Adipose tissue (tissue), 3 donors: ENCODE data around the gene TMCC1. TPM values are rescaled to one million over a fixed set of nuclear protein-coding genes. Genes with fewer than 3 reads are reported as not detected.
"Not testable (repeated sequence)": the region's sequence is repeated elsewhere in the genome, so short reads cannot be mapped to it uniquely, and the experiment has no call there.

Experiments
- H3K27ac ChIP-seq: one replicate; pipeline ENCODE4 v1.5.1; 2013; ENCODE audit warnings: low read depth, low read length
- WGBS, 3 donors: extraction: QIAGEN DNeasy Blood & Tissue Kit; methylation state at CpG; one replicate each; pipeline ENCODE4 v1.1.7; 2013; 5-methylcytosine and 5-hydroxymethylcytosine counted together
- polyA plus RNA-seq, 3 donors: library from polyadenylated mRNA; stranded (reverse); fragments of 200-250 nt; gene quantifications; one replicate each; pipeline ENCODE4 v1.2.3, GENCODE V29; 2013
- donor health status: healthy with polysubstance abuse.
- donor health status: Bipolar disorder and iron deficiency.
- donor health status: healthy.

Gene TMCC1
- polyA plus RNA-seq, 3 donors, result 5.3 to 11.0 (median 9.2) TPM

- WGBS, 3 donors, result 89 to 98% (median 92%) methylated on average over 9 of the region's 9 CpGs
- H3K27ac ChIP-seq, result not testable (repeated sequence)
Measured at GRCh38 chr3:129674798-129675123, 218.8 kb downstream of the TMCC1 start.

- no peak overlapping the region for H3K27ac ChIP-seq
- 59 to 69% (median 65%) methylated on average over 5 of the region's 5 CpGs for WGBS, 3 donors
Measured at GRCh38 chr3:129673897-129674797, 219.4 kb downstream of the TMCC1 start.

GRCh38 chr3:129673012-129673411, 220.5 kb downstream of the TMCC1 start:
- no peak overlapping the region for H3K27ac ChIP-seq
- 23 to 28% (median 24%) methylated on average over 2 of the region's 2 CpGs for WGBS, 3 donors

- whole genome bisulfite sequencing, 3 donors, result 88 to 100% (median 98%) methylated on average over 1 of the region's 1 CpG
- no peak overlapping the region for H3K27ac ChIP-seq
Measured at GRCh38 chr3:129672412-129672811, 221.1 kb downstream of the TMCC1 start.

GRCh38 chr3:129665024-129665768, 228.3 kb downstream of the TMCC1 start:
- 95 to 97% (median 97%) methylated on average over 3 of the region's 3 CpGs for WGBS, 3 donors
- H3K27ac ChIP-seq, result no peak overlapping the region

GRCh38 chr3:129663930-129664646, 229.4 kb downstream of the TMCC1 start:
- 81 to 93% (median 87%) methylated on average over 6 of the region's 6 CpGs for WGBS, 3 donors
- no peak overlapping the region for H3K27ac ChIP-seq

GRCh38 chr3:129663045-129663446, 230.5 kb downstream of the TMCC1 start:
- WGBS, 3 donors, result 75 to 90% (median 80%) methylated on average over 1 of the region's 1 CpG
- no peak overlapping the region for H3K27ac ChIP-seq

GRCh38 chr3:129662191-129662608, 231.3 kb downstream of the TMCC1 start:
- H3K27ac ChIP-seq, result no peak overlapping the region
- WGBS, 3 donors, result 81 to 94% (median 92%) methylated on average over 4 of the region's 4 CpGs

GRCh38 chr3:129661766-129662165, 231.7 kb downstream of the TMCC1 start:
- WGBS, 3 donors, result 58 to 86% (median 84%) methylated on average over 1 of the region's 1 CpG
- H3K27ac ChIP-seq, result no peak overlapping the region

- WGBS, 3 donors, result 45 to 56% (median 51%) methylated on average over 4 of the region's 4 CpGs
- H3K27ac ChIP-seq, result no peak overlapping the region
Measured at GRCh38 chr3:129658110-129658843, 235.2 kb downstream of the TMCC1 start.

- no peak overlapping the region for H3K27ac ChIP-seq
- WGBS, 3 donors, result 61 to 77% (median 75%) methylated on average over 2 of the region's 2 CpGs
Measured at GRCh38 chr3:129657261-129658046, 236.1 kb downstream of the TMCC1 start.

GRCh38 chr3:129656659-129657247, 236.8 kb downstream of the TMCC1 start:
- H3K27ac ChIP-seq, result no peak overlapping the region
- 74 to 82% (median 79%) methylated on average over 5 of the region's 5 CpGs for WGBS, 3 donors

- WGBS, 3 donors, result 73 to 95% (median 88%) methylated on average over 4 of the region's 4 CpGs
Measured at GRCh38 chr3:129655291-129655700, 238.2 kb downstream of the TMCC1 start.

GRCh38 chr3:129654131-129654530, 239.4 kb downstream of the TMCC1 start:
- no peak overlapping the region for H3K27ac ChIP-seq
- 84 to 100% (median 96%) methylated on average over 1 of the region's 1 CpG for WGBS, 3 donors

More at GRCh38 chr3:129655291-129655700, 238.2 kb downstream of the TMCC1 start:
- no peak overlapping the region for H3K27ac ChIP-seq

- 76 to 90% (median 82%) methylated on average over 1 of the region's 1 CpG for WGBS, 3 donors
Measured at GRCh38 chr3:129653019-129653418, 240.5 kb downstream of the TMCC1 start.

GRCh38 chr3:129651435-129652202, 241.9 kb downstream of the TMCC1 start:
- H3K27ac ChIP-seq, result peak overlapping the region; percentile 61
- WGBS, 3 donors, result 79 to 86% (median 86%) methylated on average over 8 of the region's 8 CpGs

More at GRCh38 chr3:129653019-129653418, 240.5 kb downstream of the TMCC1 start:
- no peak overlapping the region for H3K27ac ChIP-seq
